Smooth muscle cell (in vitro differentiated cells): Measurements from ENCODE around the gene BCAS3. TPM values are rescaled to one million over a fixed set of nuclear protein-coding genes. Genes with fewer than 3 reads are reported as not detected.
A peak's percentile ranks its signal among the peaks of the same experiment; 100 is the strongest.

ENCODE experiments used
- DNase-seq: peaks from one replicate; lab custom pipeline; 2025; ENCODE audit not compliant: unreplicated experiment; lab: John Stamatoyannopoulos, UW
- H2AFZ ChIP-seq: fragments of 200-600 bp; sonication (generic); 2 replicates; pipeline ENCODE4 v1.6.0; 2016; ENCODE audit warnings: antibody characterized with exemption, low read depth, mild to moderate bottlenecking
- H3F3A ChIP-seq: fragments of 200-600 bp; sonication (generic); 2 replicates; pipeline ENCODE4 v1.6.0; 2017; ENCODE audit warnings: antibody characterized with exemption, low read depth
- H3K27ac ChIP-seq: fragments of 200-600 bp; sonication (generic); 2 replicates; pipeline ENCODE4 v1.5.1; 2016; ENCODE audit warnings: low read depth, mild to moderate bottlenecking
- H3K27me3 ChIP-seq: fragments of 200-600 bp; sonication (generic); 2 replicates; pipeline ENCODE4 v1.6.1; 2016; ENCODE audit warnings: low read depth, mild to moderate bottlenecking
- H3K36me3 ChIP-seq: fragments of 200-600 bp; sonication (generic); 2 replicates; pipeline ENCODE4 v1.5.1; 2016; ENCODE audit warnings: low read depth
- H3K4me1 ChIP-seq: fragments of 200-600 bp; sonication (generic); 2 replicates; pipeline ENCODE4 v1.5.1; 2016; ENCODE audit warnings: low read depth
- H3K4me2 ChIP-seq: fragments of 200-600 bp; sonication (generic); 2 replicates; pipeline ENCODE4 v1.6.0; 2016; ENCODE audit warnings: mild to moderate bottlenecking
- H3K4me3 ChIP-seq: fragments of 200-600 bp; sonication (generic); 2 replicates; pipeline ENCODE4 v1.5.1; 2016; ENCODE audit warnings: mild to moderate bottlenecking
- H3K79me2 ChIP-seq: fragments of 200-600 bp; sonication (generic); 2 replicates; pipeline ENCODE4 v1.6.0; 2016; ENCODE audit warnings: low read depth, mild to moderate bottlenecking
- H3K9ac ChIP-seq: fragments of 200-600 bp; sonication (generic); 2 replicates; pipeline ENCODE4 v1.6.0; 2016; ENCODE audit warnings: low read depth
- H3K9me3 ChIP-seq: fragments of 200-600 bp; sonication (generic); replicated peaks from 2 replicates; pipeline ENCODE4 v1.5.1; 2016; ENCODE audit warnings: low read depth
- H4K20me1 ChIP-seq: fragments of 200-600 bp; sonication (generic); 2 replicates; pipeline ENCODE4 v1.6.0; 2016; ENCODE audit warnings: low read depth
- WGBS: methylation state at CpG from one replicate; pipeline ENCODE4 v1.1.7; 2016; ENCODE audit warnings: low lambda C conversion rate; 5-methylcytosine and 5-hydroxymethylcytosine counted together
- polyA plus RNA-seq: library from polyadenylated mRNA; unstranded; fragments of >200 nt; fragmentation: Nextera tagmentation; extraction: Ambion mirVana; gene quantifications from 2 replicates; pipeline ENCODE4 v1.2.1, GENCODE V29; 2016
- small RNA-seq: library from RNA; depleted of rRNA; stranded (forward); fragments of <200 nt; gene quantifications from one replicate; pipeline ENCODE3, GENCODE V24; 2014
- total RNA-seq: library from RNA; depleted of rRNA; stranded (reverse); fragments of >200 nt; gene quantifications from 2 replicates; pipeline ENCODE4 v1.2.3, GENCODE V29; 2014
- TF ChIP-seq, protein P1 (sequence below): fragments of 200-600 bp; sonication (generic); IDR thresholded peaks from 2 replicates; pipeline ENCODE4 v1.5.1; 2017; ENCODE audit warnings: borderline replicate concordance, mild to moderate bottlenecking, antibody characterized with exemption; ENCODE audit not compliant: insufficient read depth, poor library complexity, severe bottlenecking

BCAS3 gene
- total and polyA plus RNA-seq, 2 experiments from 2014 or later = 17.2 to 54.5 TPM

DNA sequence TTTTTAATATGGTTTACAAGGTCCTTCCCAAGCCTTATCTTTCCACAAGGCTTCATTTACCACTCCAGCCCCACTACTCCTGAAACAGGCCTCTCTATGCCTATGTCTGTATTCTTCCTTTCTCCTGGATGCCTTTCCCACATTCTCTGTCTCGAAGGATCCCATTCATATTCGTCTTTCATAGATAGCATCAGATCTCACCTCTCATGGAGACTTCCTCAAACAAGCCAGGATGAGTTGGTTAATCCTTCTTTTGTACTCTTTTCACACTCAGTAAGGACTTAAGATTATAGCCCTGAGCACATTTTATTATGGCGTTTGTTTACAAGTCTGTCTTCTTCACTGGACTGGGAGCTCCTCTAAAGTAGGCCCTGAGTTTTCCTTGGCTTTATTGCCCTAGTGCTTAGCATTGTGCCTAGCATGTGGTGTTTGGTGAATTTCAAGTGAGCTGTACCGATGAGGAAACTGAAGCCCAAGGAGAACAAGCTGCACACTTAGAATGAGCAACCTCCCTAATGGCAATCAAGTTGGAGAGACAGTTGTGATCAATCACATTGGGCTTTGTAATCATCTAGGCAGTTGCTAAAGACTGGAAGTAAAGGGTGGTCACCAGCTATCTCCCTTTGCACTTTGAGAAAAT, 764.6 kb downstream of the BCAS3 start:
- Histone ChIP-seq H3K4me3 (no peak overlapping the region), H4K20me1 (no peaks in the 10 kb centered on the region), H3F3A (peaks cover 5% of the 10 kb centered on the region), H3K9ac (no peak overlapping the region), H3K36me3 (no peaks in the 10 kb centered on the region), H2AFZ (peak overlapping the region; percentile 59), H3K27ac (no peak overlapping the region), H3K4me2 (no peak overlapping the region), H3K9me3 (no peaks in the 10 kb centered on the region), H3K4me1 (no peaks in the 10 kb centered on the region), H3K79me2 (no peaks in the 10 kb centered on the region), H3K27me3 (no peaks in the 10 kb centered on the region)
- WGBS = 31% methylated on average over 4 of the region's 4 CpGs
- DNase-seq = no peak
- TF ChIP-seq, protein P1, sequence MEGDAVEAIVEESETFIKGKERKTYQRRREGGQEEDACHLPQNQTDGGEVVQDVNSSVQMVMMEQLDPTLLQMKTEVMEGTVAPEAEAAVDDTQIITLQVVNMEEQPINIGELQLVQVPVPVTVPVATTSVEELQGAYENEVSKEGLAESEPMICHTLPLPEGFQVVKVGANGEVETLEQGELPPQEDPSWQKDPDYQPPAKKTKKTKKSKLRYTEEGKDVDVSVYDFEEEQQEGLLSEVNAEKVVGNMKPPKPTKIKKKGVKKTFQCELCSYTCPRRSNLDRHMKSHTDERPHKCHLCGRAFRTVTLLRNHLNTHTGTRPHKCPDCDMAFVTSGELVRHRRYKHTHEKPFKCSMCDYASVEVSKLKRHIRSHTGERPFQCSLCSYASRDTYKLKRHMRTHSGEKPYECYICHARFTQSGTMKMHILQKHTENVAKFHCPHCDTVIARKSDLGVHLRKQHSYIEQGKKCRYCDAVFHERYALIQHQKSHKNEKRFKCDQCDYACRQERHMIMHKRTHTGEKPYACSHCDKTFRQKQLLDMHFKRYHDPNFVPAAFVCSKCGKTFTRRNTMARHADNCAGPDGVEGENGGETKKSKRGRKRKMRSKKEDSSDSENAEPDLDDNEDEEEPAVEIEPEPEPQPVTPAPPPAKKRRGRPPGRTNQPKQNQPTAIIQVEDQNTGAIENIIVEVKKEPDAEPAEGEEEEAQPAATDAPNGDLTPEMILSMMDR = no peak

Small RNAs within 50 kb of the gene (small RNA-seq; reads per million reads assigned to genes)
- gene RF00019 = not detected
- not detected for gene RN7SL448P
- gene RN7SL606P = not detected
- not detected for gene RNU6-623P

Other genes with a start within 250 kb of the BCAS3 start
- gene APPBP2, start 151.6 kb upstream of the BCAS3 start, total RNA-seq = 40.9 and 57.1 TPM in 2 replicates
- 36.9 and 38.3 TPM in 2 replicates for gene APPBP2, start 151.6 kb upstream of the BCAS3 start, polyA plus RNA-seq
- 12.9 and 18.5 TPM in 2 replicates for gene PPM1D, start 77.7 kb upstream of the BCAS3 start, total RNA-seq
- gene PPM1D, start 77.7 kb upstream of the BCAS3 start, polyA plus RNA-seq = 10.0 and 12.9 TPM in 2 replicates